ENCODE results near the gene ZDHHC6. TPM values are rescaled to one million over a fixed set of nuclear protein-coding genes. Genes with fewer than 3 reads are reported as not detected.
"Not testable (repeated sequence)": the region's sequence is repeated elsewhere in the genome, so short reads cannot be mapped to it uniquely, and the experiment has no call there.

Gene ZDHHC6
- 23.1 and 25.1 TPM in 2 replicates for total RNA-seq (2014; rRNA removed; shearing (Covaris generic))

GRCh38 chr10:112446855-112447619 lies at the start of gene ZDHHC6, which contains the start of gene VTI1A:
Gene ZDHHC6 (minus strand): TSS chr10:112446914. CDS start chr10:112445436, 1,478 bp downstream.
Gene VTI1A (plus strand): TSS chr10:112447215. CDS start chr10:112447374, 159 bp downstream.
- DNase-seq (ENCODE audit: low spot score) = peak; percentile 88

GRCh38 chr10:112492736-112493135 lies 46.0 kb upstream of the ZDHHC6 start:
- DNase-seq (ENCODE audit: low spot score) = no peak

GRCh38 chr10:112491144-112491543 lies 44.4 kb upstream of the ZDHHC6 start:
- peak; percentile 30 for DNase-seq (ENCODE audit: low spot score)

- peak; percentile 68 for DNase-seq (ENCODE audit: low spot score)
Observed at GRCh38 chr10:112490545-112490944, 43.8 kb upstream of the ZDHHC6 start.

GRCh38 chr10:112487964-112488363 lies 41.2 kb upstream of the ZDHHC6 start:
- DNase-seq (ENCODE audit: low spot score) = no peak

GRCh38 chr10:112484399-112484798 lies 37.7 kb upstream of the ZDHHC6 start:
- DNase-seq (ENCODE audit: low spot score) = no peak

GRCh38 chr10:112481602-112482001 lies 34.9 kb upstream of the ZDHHC6 start:
- DNase-seq (ENCODE audit: low spot score) = no peak

- peak; percentile 56 for DNase-seq (ENCODE audit: low spot score)
Observed at GRCh38 chr10:112475575-112476218, 29.0 kb upstream of the ZDHHC6 start.

GRCh38 chr10:112471878-112472487 lies 25.3 kb upstream of the ZDHHC6 start:
- peak; percentile 67 for DNase-seq (ENCODE audit: low spot score)

GRCh38 chr10:112467541-112468075 lies 20.9 kb upstream of the ZDHHC6 start:
- peak; percentile 8 for DNase-seq (ENCODE audit: low spot score)

- DNase-seq (ENCODE audit: low spot score) = no peak
Observed at GRCh38 chr10:112466802-112467201, 20.1 kb upstream of the ZDHHC6 start.

- DNase-seq (ENCODE audit: low spot score) = no peak
Observed at GRCh38 chr10:112465299-112465883, 18.7 kb upstream of the ZDHHC6 start.

GRCh38 chr10:112464074-112464473 lies 17.4 kb upstream of the ZDHHC6 start:
- DNase-seq (ENCODE audit: low spot score) = not testable (repeated sequence)

GRCh38 chr10:112461029-112461887 lies 14.5 kb upstream of the ZDHHC6 start:
- DNase-seq (ENCODE audit: low spot score) = no peak

GRCh38 chr10:112460366-112460765 lies 13.7 kb upstream of the ZDHHC6 start:
- DNase-seq (ENCODE audit: low spot score) = no peak

GRCh38 chr10:112456533-112456932 lies 9.8 kb upstream of the ZDHHC6 start:
- no peak for DNase-seq (ENCODE audit: low spot score)

- no peak for DNase-seq (ENCODE audit: low spot score)
Observed at GRCh38 chr10:112454910-112455779, 8.4 kb upstream of the ZDHHC6 start.

- no peak for DNase-seq (ENCODE audit: low spot score)
Observed at GRCh38 chr10:112448888-112449287, 2.2 kb upstream of the ZDHHC6 start.

- DNase-seq (ENCODE audit: low spot score) = no peak
Observed at GRCh38 chr10:112447620-112447928, 860 bp upstream of the ZDHHC6 start.
